PFSK-1 (cell line): ENCODE measurements around the gene EQTN.

ENCODE experiments used
- FOXP2 ChIP-seq: optimal IDR thresholded peaks from 2 replicates; pipeline ENCODE3; 2011; ENCODE audit warnings: borderline replicate concordance, control low read depth, inconsistent platforms; ENCODE audit not compliant: insufficient read depth; ENCODE audit errors: extremely low read length, extremely low read depth
- POLR2AphosphoS5 ChIP-seq: IDR thresholded peaks from 2 replicates; pipeline ENCODE4 v1.6.1; 2012; ENCODE audit warnings: low read depth, mild to moderate bottlenecking, control low read depth, low read length, moderate library complexity
- SIN3A ChIP-seq: IDR thresholded peaks from 2 replicates; pipeline ENCODE4 v1.6.1; 2012; ENCODE audit warnings: mild to moderate bottlenecking, low read length, moderate library complexity, borderline replicate concordance; ENCODE audit not compliant: insufficient read depth
- TAF1 ChIP-seq: IDR thresholded peaks from 2 replicates; pipeline ENCODE4 v1.6.1; 2012; ENCODE audit warnings: low read length, control low read depth, borderline replicate concordance; ENCODE audit not compliant: insufficient read depth
- TF ChIP-seq, protein P1 (sequence below), 2 experiments: IDR thresholded peaks; 2 replicates each; pipeline versions ENCODE4 v1.6.1 to v1.8.0; 2011 to 2012; ENCODE audit warnings: low read depth in 2 of 2, low read length in 2 of 2, control low read depth in 1 of 2, inconsistent platforms in 1 of 2, mild to moderate bottlenecking in 1 of 2, moderate library complexity in 1 of 2; ENCODE audit not compliant: insufficient read depth in 1 of 2

The EQTN gene

DNA sequence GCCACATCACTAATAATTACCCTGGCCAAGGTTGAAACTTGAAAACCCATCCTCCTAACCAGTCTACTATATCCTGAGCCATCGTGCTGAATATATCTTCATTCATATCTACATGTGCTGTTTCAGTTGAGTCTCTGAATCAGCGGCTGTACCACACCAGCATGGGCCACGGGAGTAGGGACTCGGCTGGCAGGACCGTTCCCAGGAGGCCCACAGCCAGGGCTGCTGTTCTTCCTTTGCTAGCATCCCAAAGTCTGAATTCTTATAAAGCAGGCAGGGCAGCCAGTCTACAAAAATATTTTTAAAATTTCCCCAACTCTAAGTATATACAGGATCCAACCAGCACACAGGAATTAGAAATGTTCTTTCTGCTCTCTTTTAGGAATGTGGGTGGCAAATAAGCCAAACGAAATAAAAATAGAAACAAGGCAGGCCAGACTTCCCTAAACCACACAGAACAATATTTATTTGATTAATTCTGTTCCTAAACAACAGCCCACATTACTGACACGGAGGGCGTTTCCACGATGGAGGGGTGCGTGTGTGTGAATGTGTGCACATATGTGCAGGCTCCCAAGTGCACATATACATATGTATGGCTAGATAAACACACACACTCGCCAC lies 42.8 kb upstream of the EQTN start:
- TF ChIP-seq, protein P1, sequence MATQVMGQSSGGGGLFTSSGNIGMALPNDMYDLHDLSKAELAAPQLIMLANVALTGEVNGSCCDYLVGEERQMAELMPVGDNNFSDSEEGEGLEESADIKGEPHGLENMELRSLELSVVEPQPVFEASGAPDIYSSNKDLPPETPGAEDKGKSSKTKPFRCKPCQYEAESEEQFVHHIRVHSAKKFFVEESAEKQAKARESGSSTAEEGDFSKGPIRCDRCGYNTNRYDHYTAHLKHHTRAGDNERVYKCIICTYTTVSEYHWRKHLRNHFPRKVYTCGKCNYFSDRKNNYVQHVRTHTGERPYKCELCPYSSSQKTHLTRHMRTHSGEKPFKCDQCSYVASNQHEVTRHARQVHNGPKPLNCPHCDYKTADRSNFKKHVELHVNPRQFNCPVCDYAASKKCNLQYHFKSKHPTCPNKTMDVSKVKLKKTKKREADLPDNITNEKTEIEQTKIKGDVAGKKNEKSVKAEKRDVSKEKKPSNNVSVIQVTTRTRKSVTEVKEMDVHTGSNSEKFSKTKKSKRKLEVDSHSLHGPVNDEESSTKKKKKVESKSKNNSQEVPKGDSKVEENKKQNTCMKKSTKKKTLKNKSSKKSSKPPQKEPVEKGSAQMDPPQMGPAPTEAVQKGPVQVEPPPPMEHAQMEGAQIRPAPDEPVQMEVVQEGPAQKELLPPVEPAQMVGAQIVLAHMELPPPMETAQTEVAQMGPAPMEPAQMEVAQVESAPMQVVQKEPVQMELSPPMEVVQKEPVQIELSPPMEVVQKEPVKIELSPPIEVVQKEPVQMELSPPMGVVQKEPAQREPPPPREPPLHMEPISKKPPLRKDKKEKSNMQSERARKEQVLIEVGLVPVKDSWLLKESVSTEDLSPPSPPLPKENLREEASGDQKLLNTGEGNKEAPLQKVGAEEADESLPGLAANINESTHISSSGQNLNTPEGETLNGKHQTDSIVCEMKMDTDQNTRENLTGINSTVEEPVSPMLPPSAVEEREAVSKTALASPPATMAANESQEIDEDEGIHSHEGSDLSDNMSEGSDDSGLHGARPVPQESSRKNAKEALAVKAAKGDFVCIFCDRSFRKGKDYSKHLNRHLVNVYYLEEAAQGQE (IDR thresholded peaks at IDR 0.05; ENCODE audit: insufficient read depth in 1 of 2, low read depth in 2 of 2, low read length in 2 of 2), result no peak
- TF ChIP-seq POLR2AphosphoS5 (no peak), TAF1 (no peak), FOXP2 (no peak), SIN3A (no peak)

DNA sequence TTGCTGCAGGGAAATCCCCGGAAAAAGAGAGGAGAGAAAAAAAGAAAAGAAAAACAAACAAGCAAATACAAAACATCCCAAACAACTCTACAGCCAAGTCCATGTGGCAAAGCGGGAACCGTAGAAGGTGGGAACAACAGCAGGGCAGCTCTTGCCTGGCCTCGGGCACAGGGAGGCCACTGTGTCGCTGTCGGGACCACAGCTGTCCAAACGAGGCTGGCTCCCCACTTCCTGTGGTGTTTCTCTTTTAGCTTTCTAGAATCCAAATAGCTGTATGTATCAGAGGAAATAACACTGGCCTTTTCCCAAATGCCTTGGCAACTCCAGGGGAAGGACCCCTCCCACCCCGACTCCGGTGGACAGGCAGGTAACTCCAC lies 41.6 kb upstream of the EQTN start:
- TF ChIP-seq, protein P1 (IDR thresholded peaks at IDR 0.05; ENCODE audit: insufficient read depth in 1 of 2, low read depth in 2 of 2, low read length in 2 of 2), result no peak
- TF ChIP-seq POLR2AphosphoS5 (no peak), SIN3A (no peak)

DNA sequence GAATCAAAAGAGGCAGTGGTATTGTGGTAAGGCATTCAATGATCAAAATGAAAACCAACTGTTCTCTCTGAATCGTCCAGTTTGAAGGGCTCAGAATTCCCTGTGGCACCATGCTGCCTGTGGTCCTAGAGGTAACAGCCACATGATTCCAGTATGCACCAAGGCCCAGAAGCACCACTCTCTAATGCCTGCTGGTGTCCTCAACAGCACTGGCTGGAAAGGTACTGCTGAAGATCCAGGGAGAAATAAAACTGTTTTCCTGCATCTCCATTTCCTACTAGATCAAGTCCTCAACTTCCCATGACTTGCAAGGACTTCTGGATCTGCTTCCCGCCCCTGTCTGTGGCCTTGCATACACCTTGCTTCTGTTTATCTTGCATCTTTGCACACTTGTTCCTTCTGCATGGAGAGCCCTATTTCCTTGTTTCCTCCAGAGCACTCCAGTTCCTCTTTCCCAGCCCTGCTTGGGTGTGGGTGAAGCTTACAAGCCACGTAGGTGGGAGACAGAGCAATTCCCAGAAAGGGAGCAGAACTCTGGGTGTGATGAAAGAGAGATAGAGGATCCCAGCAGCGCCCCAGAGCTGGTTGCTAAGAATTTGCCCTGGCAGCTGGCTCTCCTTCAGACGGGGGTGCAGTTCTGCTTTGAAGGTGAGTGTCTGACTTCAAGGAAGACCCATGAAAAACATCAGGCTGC lies 41.0 kb upstream of the EQTN start:
- TF ChIP-seq SIN3A (no peak), FOXP2 (no peak), POLR2AphosphoS5 (no peak), TAF1 (no peak)
- TF ChIP-seq, protein P1 (IDR thresholded peaks at IDR 0.05; ENCODE audit: insufficient read depth in 1 of 2, low read depth in 2 of 2, low read length in 2 of 2), result no peak

DNA sequence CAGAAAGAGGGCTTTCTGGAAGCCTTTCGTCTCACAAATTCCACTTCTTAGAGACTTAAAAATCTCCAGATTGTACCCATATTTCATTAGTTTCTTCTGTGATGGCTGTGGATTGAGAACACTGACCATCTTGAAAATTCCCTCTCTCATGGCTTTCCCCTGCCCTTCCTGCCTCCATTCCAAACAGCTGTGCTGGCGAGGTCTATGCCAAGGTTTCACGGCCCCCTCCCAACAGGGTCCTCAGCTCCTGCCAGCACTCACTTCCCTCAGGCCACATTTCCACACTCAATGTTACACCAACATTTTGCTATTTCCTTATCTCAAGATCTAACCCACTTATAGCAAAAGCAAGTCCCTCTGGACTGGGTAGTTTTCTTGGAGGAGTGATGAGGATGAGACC lies 40.3 kb upstream of the EQTN start:
- TF ChIP-seq SIN3A, result no peak
- TF ChIP-seq FOXP2, result no peak
- no peak for TF ChIP-seq POLR2AphosphoS5
- no peak for TF ChIP-seq TAF1
- TF ChIP-seq, protein P1 (IDR thresholded peaks at IDR 0.05; ENCODE audit: insufficient read depth in 1 of 2, low read depth in 2 of 2, low read length in 2 of 2), result no peak
